Stimulated activated CD8-positive, alpha-beta memory T cell treated with anti-CD3 and anti-CD28 coated beads, Interleukin-2, amount 100 ng/mL, for 48 hours (primary cell): ENCODE data around the gene SMIM43.
A peak's percentile ranks its signal among the peaks of the same experiment; 100 is the strongest.
"Not testable (repeated sequence)": the region's sequence is repeated elsewhere in the genome, so short reads cannot be mapped to it uniquely, and the experiment has no call there.

Experiments
- DNase-seq, 2 donors: peaks; one replicate each; pipeline ENCODE4 v3.0.0-alpha.2; 2020; ENCODE audit warnings: low read depth in 2 of 2

Gene SMIM43

DNA sequence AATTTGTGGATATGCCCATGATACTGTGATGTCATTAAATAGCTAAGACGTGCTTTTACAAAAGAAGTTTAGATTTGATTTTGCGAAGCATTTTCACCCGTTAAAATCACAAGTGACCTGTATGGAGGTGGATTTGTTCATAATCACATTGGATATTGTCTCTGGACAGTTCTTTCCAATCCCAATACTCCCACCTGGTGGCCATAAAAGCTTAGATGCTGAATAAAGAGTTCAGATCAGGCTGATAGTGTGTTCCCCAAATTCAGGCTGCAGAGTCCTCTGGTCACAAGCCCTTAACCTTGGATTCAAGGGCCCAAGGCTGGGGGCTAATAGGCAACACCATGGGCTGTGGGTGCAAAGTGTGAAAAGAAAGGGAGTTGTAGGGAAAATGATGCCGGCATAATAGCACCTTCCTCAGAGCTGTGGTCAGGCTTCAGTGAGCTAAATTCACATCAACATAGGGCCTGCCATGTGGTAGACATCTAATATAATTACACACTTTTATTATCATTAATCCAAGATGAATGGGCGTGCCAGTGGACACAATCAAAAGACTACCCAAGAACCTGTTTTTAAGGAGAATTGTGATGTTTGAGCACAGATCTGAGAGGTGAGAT is 28.1 kb downstream of the SMIM43 start:
- DNase-seq = no peak

- DNase-seq = no peak
Observed at GRCh38 chr4:121734571-121734970, 30.4 kb downstream of the SMIM43 start.

DNA sequence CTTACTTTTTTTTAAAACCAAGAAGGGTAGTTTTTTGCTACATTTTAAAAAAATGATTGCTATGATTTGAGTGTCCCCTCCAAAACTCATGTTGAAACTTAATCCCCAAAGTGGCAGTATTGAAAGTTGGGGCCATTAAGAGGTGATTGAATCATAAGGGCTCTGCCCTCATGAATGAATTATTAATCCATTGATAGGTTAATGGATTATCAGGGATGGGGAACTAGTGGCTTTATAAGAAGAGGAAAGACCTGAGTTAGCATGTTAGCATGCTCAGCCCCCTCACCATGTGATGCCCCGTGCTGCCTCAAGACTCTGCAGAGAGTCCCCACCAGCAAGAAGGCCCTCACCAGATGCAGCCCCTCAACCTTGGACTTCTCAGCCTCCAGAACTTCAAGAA is 31.0 kb downstream of the SMIM43 start:
- DNase-seq = no peak

DNA sequence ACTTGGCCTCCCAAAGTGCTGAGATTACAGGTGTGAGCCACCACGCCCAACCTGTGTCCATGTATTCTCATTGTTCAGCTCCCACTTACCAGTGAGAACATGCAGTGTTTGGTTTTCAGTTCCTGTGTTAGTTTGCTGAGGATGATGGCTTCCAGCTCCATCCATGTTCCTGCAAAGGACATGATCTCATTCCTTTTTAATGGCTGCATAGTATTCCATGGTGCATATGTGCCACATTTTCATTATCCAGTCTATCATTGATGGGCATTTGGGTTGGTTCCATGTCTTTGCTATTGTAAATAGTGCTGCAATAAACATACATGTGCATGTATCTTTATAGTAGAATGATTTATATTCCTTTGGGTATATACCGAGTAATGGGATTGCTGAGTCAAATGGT is 35.2 kb downstream of the SMIM43 start:
- DNase-seq = not testable (repeated sequence)

DNA sequence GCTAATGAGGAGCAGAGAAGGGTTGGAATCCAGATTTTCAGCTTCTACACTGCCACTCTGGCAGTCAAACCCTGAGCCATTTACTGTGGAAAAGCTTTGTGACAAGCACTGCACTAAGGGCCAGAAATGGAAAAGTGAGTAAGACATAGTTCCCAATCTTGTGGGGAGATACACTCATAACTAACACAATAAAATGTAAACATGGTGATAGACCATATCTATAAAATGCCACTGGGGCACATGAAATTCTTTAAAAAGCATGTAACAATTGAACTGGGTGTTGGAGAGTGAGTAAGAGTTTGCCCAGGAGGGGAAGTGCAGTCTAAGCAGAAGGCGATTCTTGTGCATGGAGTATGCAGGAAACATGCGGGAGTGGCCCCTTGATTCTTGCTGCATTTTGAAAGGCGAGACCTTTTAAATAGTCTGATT is 36.2 kb downstream of the SMIM43 start:
- DNase-seq = no peak

GRCh38 chr4:121728066-121728465 is 36.9 kb downstream of the SMIM43 start:
- DNase-seq = no peak

DNA sequence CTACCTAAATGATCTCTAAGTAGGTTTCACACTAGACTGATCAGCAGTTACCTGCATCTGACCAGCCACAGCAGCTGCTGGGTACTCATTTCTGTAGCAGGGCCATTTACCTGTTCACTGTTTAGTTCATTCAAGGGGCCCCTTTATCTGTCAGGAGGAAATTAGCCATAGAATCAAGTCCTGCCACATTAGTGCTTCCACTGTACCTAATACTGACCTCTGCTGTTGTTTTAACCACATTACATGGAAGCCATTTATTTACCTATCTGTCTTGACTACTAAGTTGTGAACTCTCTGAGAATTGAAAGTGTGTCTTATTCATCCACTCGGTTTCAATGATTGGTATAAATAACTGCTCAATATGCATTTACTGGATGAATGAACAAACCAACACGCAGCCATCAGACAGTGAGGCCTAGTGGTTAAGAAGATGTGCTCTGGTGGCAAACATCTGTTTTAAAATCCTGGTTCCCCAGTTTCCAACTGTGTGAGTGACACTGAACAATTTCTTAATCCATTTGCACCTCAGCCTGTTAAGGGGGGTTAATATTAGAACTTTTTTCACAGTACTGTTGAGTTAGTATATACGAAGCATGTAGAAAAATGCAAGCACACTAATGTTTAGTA is 38.2 kb downstream of the SMIM43 start:
- DNase-seq = no peak

GRCh38 chr4:121724671-121725070 is 40.3 kb downstream of the SMIM43 start:
- no peak for DNase-seq

DNA sequence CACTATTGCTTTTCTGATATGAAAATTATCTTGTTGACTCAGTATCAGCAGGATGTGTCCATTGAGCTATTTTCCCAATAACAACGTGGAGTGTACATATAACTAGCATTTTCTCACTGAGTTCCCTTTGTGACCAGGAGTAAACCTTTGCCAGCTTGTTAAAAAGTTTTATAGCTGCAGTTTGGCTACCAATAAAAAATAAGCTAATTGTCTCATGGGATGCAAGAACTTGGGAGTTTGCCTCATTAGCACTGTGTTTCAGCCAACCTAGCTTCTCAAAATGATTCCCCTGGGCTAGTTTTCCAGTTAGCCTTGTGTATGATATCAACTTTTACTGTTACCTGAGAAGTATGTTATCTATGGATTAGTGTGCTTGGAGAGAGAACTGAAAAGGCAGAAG is 43.3 kb downstream of the SMIM43 start:
- DNase-seq = no peak

DNA sequence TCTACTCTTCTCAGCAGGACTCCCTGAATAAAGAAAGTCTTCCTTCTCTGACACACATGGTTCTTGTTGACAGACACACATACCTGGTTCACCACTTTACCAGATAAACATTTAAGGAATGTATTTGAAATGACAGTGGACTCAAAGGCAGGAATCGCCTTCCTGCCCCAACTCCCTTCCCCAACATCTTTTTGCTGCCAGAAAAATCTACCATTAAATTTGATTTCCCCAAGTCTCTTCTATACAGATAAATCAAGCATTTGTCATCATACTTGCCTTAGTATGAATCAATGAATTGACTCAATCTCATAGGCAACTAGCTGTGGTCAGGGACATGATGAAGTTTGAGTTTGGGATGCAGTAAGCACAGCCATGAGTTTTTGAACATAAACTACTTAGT is 44.9 kb downstream of the SMIM43 start:
- no peak for DNase-seq

DNA sequence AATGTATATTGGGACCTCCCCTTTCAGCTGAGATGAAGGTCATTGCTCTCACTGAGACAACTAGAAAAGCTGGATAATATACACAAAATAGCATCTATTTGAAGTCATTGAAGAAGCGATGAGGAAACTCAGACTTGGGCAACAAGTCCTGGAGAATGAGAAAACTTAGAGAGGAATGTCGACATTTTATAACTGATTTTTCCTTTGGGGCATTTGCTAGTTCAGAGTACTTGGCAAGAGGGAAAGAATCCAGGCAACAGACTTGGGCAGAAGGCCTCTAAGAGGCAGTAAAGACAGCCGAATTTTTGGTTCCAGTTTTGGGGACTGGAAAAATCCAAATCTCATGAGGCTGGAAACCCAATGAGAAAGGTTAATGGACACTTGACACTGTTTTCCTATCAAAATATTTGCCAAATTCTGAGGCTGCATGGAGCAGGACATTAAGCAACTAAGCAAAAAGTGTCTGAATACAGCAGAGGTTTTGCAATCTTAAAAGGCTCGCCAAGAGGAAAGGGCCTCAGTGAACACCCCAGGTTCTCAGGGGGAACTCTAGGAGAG is 47.2 kb downstream of the SMIM43 start:
- no peak for DNase-seq

DNA sequence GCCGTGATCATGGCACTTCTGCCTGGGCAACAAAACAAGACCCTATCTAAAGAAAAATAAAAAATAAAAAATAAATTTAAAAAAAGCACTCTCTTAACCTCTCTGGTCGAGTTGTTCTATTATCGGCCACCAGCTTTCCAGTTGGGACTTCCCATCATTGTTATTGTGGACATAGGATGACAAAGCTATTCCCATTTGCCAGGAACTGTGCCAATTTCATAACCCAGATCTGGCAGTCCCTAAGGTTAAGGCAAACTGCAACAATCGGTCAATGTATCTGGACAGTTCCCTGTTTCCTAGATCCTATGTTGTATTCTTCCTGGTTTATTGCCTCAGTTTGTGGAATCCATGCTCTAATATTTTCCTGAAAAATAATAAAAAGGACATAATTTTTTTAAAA is 50.4 kb downstream of the SMIM43 start:
- no peak for DNase-seq

- DNase-seq = no peak
Observed at GRCh38 chr4:121712783-121713182, 52.2 kb downstream of the SMIM43 start.

DNA sequence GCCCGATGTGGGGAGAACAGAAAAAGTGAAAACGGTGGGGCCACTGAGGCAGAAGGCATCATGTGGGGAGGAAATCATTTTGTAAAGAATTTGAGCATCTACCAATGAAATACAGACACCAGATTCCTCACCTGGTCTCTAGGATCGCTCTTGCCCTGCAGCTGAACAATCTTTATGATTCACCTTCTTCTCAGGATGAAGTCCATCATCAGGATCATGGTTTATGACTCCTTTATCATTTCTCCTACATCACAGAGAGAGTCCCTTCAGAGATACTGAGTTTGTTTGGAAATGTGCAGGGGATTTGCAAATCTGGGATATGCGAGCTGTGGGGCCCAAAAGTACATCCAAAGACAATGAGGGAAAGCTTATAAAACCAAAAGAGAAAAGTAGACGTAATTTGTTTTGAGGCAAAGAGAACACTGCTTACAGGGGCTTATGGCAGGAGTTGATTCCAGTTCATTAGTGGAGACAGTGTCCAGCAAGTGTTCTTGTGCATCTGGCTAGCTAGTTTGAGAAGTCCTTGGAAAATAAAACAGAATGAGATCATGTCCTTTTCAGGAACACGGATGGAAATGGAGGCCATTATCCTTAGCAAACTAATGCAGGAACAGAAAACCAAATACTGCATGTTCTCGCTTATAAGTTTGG is 52.8 kb downstream of the SMIM43 start:
- DNase-seq = no peak

DNA sequence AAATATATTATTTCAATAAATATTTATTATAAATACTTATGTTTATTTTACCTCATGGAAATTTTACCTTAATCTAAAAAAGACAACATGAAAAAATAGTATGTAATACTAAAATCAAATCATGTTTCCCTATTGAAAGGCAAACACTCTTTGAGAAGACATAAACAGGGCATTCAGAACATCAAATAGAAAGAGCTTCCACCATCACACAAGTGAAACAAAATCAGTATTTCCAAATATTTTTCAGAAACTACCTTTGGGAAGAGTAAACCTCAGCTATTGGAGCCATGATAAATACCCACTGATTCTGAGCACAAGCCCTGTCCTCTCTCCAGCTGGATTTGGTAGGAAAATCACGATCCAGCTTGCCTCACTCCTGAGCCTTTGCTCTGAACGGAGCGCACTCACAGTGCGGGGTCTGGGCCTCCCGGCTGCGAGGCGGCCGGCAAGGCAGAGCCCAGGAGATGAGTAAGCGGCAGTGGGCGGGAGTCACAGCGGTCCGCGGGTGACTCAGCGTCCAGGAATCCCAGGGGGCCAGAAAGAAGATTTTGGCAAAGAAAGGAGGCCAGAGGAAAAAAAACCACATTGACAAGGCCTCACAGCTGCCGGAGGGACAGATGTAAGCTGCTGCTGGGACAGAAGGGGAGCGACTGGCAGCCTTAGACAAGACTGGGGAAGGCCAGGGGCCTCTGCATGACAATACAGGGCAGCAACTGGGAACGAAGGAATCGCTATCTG is 53.5 kb downstream of the SMIM43 start:
- DNase-seq = peak; percentile 50 to 53

DNA sequence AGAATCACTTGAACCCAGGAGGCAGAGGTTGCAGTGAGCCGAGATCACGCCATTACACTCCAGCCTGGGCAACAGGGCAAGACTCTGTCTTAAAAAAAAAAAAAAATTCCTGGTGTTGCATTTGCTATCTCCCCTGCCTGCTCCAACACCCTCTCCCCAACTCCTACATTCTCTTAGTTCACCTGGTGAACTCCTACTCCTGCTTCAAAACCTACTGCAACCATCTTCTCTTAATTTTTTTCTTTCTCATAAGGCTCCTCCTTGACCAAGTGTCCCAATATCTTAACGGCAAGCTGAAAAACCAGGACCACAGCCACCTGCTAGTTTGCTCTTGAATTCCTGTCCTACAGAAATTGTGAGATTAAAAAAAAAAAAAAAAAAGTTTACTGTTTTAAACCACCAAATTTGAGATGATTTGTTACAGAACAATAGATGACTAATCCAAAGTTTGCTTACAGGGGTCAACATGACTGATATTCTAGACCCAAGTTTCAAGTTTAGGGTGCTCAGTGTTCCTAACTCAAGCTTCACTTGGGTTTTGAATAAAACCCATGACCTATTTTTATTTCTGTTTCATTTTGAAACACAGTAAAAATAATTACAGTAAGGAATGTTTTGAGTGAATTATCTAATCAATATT is 55.1 kb downstream of the SMIM43 start:
- no peak for DNase-seq
